ENCODE data around the gene NPR2.

NPR2 gene

DNA sequence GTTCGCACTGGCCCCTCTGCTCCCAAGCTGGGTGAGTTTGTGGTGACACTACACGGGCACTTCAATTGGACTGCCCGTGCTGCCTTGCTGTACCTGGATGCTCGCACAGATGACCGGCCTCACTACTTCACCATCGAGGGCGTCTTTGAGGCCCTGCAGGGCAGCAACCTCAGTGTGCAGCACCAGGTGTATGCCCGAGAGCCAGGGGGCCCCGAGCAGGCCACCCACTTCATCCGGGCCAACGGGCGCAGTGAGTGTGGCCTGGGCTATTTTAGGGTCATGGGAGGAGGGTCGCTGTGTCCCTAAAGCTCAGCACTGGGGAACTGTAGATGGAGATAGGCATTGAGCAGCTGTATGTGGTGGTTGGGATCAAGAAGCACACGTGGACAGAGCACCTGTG is 1.4 kb downstream of the NPR2 start:
- H3K27ac ChIP-seq, result no peak overlapping the region
- H3K4me2 ChIP-seq, result no peak overlapping the region
- H3K9ac ChIP-seq, result no peak overlapping the region
- H3K36me3 ChIP-seq (ENCODE audit: insufficient read depth), result no peaks in the 10 kb centered on the region
- TF ChIP-seq, protein P1, sequence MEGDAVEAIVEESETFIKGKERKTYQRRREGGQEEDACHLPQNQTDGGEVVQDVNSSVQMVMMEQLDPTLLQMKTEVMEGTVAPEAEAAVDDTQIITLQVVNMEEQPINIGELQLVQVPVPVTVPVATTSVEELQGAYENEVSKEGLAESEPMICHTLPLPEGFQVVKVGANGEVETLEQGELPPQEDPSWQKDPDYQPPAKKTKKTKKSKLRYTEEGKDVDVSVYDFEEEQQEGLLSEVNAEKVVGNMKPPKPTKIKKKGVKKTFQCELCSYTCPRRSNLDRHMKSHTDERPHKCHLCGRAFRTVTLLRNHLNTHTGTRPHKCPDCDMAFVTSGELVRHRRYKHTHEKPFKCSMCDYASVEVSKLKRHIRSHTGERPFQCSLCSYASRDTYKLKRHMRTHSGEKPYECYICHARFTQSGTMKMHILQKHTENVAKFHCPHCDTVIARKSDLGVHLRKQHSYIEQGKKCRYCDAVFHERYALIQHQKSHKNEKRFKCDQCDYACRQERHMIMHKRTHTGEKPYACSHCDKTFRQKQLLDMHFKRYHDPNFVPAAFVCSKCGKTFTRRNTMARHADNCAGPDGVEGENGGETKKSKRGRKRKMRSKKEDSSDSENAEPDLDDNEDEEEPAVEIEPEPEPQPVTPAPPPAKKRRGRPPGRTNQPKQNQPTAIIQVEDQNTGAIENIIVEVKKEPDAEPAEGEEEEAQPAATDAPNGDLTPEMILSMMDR (conservative IDR thresholded peaks at IDR 0.05; ENCODE audit: low read depth, low read length), result no peak
- peaks cover 32% of the 10 kb centered on the region for H3K4me1 ChIP-seq (ENCODE audit: low read depth, poor library complexity, severe bottlenecking)
- H2AFZ ChIP-seq (ENCODE audit: low read depth), result no peak overlapping the region
- no peaks in the 10 kb centered on the region for H3K79me2 ChIP-seq (ENCODE audit: insufficient read depth, low read depth)
- H4K20me1 ChIP-seq (ENCODE audit: insufficient read depth), result no peaks in the 10 kb centered on the region
- H3K27me3 ChIP-seq (ENCODE audit: insufficient read depth, low read depth), result no peaks in the 10 kb centered on the region
- H3K4me3 ChIP-seq (IDR thresholded peaks at IDR 0.05; ENCODE audit: insufficient read depth, low read depth, low read length), result no peak overlapping the region

DNA sequence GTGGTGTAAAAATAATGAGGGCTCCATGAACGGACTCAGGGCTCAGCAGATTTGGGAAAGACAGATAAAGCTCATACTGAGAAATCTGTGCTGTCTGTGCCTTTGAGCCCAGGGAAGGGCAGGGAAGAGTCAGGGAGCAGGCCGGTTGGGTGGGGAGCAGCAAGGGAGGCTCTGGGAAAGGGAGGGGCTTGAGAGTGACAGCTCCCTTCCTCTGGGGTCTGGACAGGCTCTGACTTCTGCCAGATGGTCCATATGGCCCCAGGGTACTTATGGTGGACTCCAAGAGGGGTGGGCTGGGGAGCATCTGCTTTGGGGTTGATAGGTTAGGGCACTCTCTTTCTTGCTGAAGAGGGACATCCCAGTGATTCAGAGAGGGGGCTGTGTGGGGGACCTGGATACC is 2.1 kb downstream of the NPR2 start:
- peaks cover 38% of the 10 kb centered on the region for H3K4me1 ChIP-seq (ENCODE audit: low read depth, poor library complexity, severe bottlenecking)
- H3K4me3 ChIP-seq (IDR thresholded peaks at IDR 0.05; ENCODE audit: insufficient read depth, low read depth, low read length), result no peak overlapping the region
- no peak overlapping the region for H3K9ac ChIP-seq
- no peak overlapping the region for H3K4me2 ChIP-seq
- no peaks in the 10 kb centered on the region for H3K79me2 ChIP-seq (ENCODE audit: insufficient read depth, low read depth)
- H2AFZ ChIP-seq (ENCODE audit: low read depth), result no peak overlapping the region
- no peaks in the 10 kb centered on the region for H3K27me3 ChIP-seq (ENCODE audit: insufficient read depth, low read depth)
- no peak overlapping the region for H3K27ac ChIP-seq
- H4K20me1 ChIP-seq (ENCODE audit: insufficient read depth), result no peaks in the 10 kb centered on the region
- TF ChIP-seq, protein P1 (conservative IDR thresholded peaks at IDR 0.05; ENCODE audit: low read depth, low read length), result no peak
- no peaks in the 10 kb centered on the region for H3K36me3 ChIP-seq (ENCODE audit: insufficient read depth)

DNA sequence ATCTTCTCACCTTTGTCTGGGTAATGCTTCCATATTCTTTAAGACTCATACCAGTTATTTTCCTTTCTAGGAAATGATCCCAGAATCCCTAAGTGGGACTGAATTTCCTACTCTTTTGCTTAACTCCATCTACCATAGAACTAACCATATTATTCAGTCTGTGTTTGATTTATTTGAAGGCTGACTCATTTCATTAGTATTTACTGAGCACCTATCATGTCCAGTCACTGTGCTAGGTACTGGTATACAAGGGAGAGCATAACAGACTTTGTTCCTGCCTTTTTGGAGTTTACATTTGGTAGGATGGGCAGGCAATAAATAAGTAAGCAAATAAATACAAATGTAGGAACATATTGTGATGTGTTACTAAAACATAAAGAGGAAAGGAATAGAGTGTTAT is 4.3 kb downstream of the NPR2 start:
- no peaks in the 10 kb centered on the region for H4K20me1 ChIP-seq (ENCODE audit: insufficient read depth)
- H3K36me3 ChIP-seq (ENCODE audit: insufficient read depth), result no peaks in the 10 kb centered on the region
- H3K4me1 ChIP-seq (ENCODE audit: low read depth, poor library complexity, severe bottlenecking), result peaks cover 24% of the 10 kb centered on the region
- no peak overlapping the region for H3K4me3 ChIP-seq (IDR thresholded peaks at IDR 0.05; ENCODE audit: insufficient read depth, low read depth, low read length)
- no peak overlapping the region for H3K9ac ChIP-seq
- H3K4me2 ChIP-seq, result no peak overlapping the region
- no peak overlapping the region for H3K27ac ChIP-seq
- TF ChIP-seq, protein P1 (conservative IDR thresholded peaks at IDR 0.05; ENCODE audit: low read depth, low read length), result no peak
- H3K79me2 ChIP-seq (ENCODE audit: insufficient read depth, low read depth), result no peaks in the 10 kb centered on the region
- H2AFZ ChIP-seq (ENCODE audit: low read depth), result no peak overlapping the region
- H3K27me3 ChIP-seq (ENCODE audit: insufficient read depth, low read depth), result no peaks in the 10 kb centered on the region

DNA sequence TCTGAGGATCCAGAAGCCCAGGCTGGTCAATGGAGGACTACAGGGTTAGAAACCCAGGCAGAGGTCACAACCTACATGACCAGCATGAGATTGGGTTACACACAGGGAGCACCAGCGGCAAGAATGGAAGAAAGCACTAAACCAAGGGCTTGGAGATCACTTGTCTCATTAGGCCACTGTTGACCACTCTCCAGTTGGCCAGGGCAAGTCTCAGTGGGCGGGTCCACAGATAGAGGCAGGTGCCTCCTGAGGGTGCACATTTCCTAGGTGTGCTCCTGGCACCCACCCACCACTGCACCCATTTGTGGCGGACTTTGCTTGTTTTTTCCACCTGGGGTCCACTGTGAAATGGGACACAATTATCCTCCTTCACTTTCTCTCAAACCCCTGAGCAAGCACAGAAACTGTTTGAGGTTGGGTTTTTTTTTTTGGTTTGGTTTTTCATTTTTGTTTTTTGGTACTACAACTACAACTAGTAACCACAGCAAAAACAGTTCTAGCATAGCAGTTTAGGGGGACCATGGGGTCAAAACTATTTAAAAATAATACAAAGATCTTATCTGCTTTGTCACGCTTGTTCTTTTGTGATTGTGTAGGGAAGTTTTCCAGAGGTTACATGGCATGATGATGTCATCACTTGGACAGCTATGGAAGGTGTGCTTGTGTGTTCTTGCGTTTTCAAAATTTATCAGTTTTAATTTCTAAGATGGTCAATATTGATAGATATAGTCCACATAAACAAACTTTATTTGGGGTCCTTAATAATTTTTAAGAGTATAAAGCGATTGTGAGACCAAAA is 6.1 kb downstream of the NPR2 start:
- H2AFZ ChIP-seq (ENCODE audit: low read depth), result no peak overlapping the region
- TF ChIP-seq, protein P1 (conservative IDR thresholded peaks at IDR 0.05; ENCODE audit: low read depth, low read length), result no peak
- H3K79me2 ChIP-seq (ENCODE audit: insufficient read depth, low read depth), result no peaks in the 10 kb centered on the region
- H4K20me1 ChIP-seq (ENCODE audit: insufficient read depth), result no peaks in the 10 kb centered on the region
- H3K4me2 ChIP-seq, result peak overlapping the region; percentile 41; the same call in 1 of the 2 replicates
- H3K4me3 ChIP-seq (IDR thresholded peaks at IDR 0.05; ENCODE audit: insufficient read depth, low read depth, low read length), result no peak overlapping the region
- H3K9ac ChIP-seq, result no peak overlapping the region
- no peaks in the 10 kb centered on the region for H3K27me3 ChIP-seq (ENCODE audit: insufficient read depth, low read depth)
- no peak overlapping the region for H3K27ac ChIP-seq
- no peaks in the 10 kb centered on the region for H3K36me3 ChIP-seq (ENCODE audit: insufficient read depth)
- peaks cover 24% of the 10 kb centered on the region for H3K4me1 ChIP-seq (ENCODE audit: low read depth, poor library complexity, severe bottlenecking)
